Kidney (tissue), 14 donors: ENCODE results near the gene CCL7. TPM values are rescaled to one million over a fixed set of nuclear protein-coding genes. Genes with fewer than 3 reads are reported as not detected.

Experiments
- DNase-seq, 5 donors: peaks; one replicate each; pipeline ENCODE4 v3.0.0-alpha.2; 2013 to 2020
- FAIRE-seq: peaks from 2 replicates; lab custom pipeline; 2012; peaks lifted over from hg19 to GRCh38; lab: Jason Lieb, UNC
- H3K27ac ChIP-seq, 2 donors: one replicate each; pipeline ENCODE4 v1.7.0; 2013; ENCODE audit warnings: low read depth in 2 of 2, low read length in 2 of 2, inconsistent platforms in 1 of 2
- H3K27me3 ChIP-seq: one replicate; pipeline ENCODE4 v1.7.1; 2013; ENCODE audit warnings: low read length, inconsistent platforms; ENCODE audit not compliant: control insufficient read depth, insufficient read depth
- H3K36me3 ChIP-seq, 3 donors: one replicate each; pipeline versions ENCODE4 v1.7.0 to v1.7.1; 2013; ENCODE audit warnings: low read length in 3 of 3, control low read depth in 1 of 3, inconsistent platforms in 1 of 3; ENCODE audit not compliant: insufficient read depth in 3 of 3, control insufficient read depth in 2 of 3
- H3K4me1 ChIP-seq, 3 donors: one replicate each; pipeline versions ENCODE4 v1.7.0 to v1.7.1; 2013; ENCODE audit warnings: low read length in 3 of 3, inconsistent platforms in 1 of 3, low read depth in 1 of 3; ENCODE audit not compliant: control insufficient read depth in 2 of 3, insufficient read depth in 2 of 3
- H3K4me3 ChIP-seq, 3 donors: one replicate each; pipeline versions ENCODE4 v1.7.0 to v1.8.1; 2013; ENCODE audit warnings: low read length in 3 of 3, control low read depth in 1 of 3, inconsistent platforms in 1 of 3
- H3K9ac ChIP-seq, 3 donors: one replicate each; pipeline versions ENCODE4 v1.7.0 to v1.7.1; 2013; ENCODE audit warnings: low read length in 3 of 3, control low read depth in 1 of 3, inconsistent platforms in 1 of 3
- H3K9me3 ChIP-seq, 3 donors: one replicate each; pipeline versions ENCODE4 v1.7.0 to v1.7.1; 2013; ENCODE audit warnings: low read length in 3 of 3, control low read depth in 1 of 3, inconsistent platforms in 1 of 3; ENCODE audit not compliant: control insufficient read depth in 2 of 3, insufficient read depth in 1 of 3
- CTCF ChIP-seq: IDR thresholded peaks from 3 replicates; pipeline ENCODE4 v1.5.1; 2012; ENCODE audit warnings: mild to moderate bottlenecking, moderate library complexity, borderline replicate concordance; ENCODE audit not compliant: insufficient read depth; ENCODE audit errors: extremely low read depth
- intact Hi-C: fragments of 100-400 bp; cut with DNase I; formaldehyde crosslinking; loops from one replicate; pipeline ENCODE4 v1.11.1; 2022
- polyA plus RNA-seq: library from polyadenylated mRNA; stranded (reverse); fragments of 350-450 nt; fragmentation: Illumina TruSeq; extraction: RNeasy Lipid Tissue Mini Kit (QIAGEN cat#74804); gene quantifications from one replicate; pipeline ENCODE4 v1.2.3, GENCODE V29; 2014; ENCODE audit warnings: low read depth, low replicate concordance; ENCODE audit not compliant: insufficient read depth
- total RNA-seq: library from RNA; stranded (reverse); fragmentation: NEBNext Ultra II Directional; extraction: Animal tissue kit (Norgen Biotek cat#: 25700); gene quantifications from one replicate; pipeline ENCODE4 v1.2.1, GENCODE V29; 2021
- donor health status: control.
- donor health status: control.
- donor health status: control.
- donor health status: control.
- donor health status: control.
- donor health status: DM: yes; HTN: yes; CAD: no.
- donor health status: Normal renal cell carcinoma (clear cell type).

The CCL7 gene
- total and polyA plus RNA-seq, 2 donors from 2014 or later: not detected

- no peak for FAIRE-seq
- no peak for DNase-seq
- Histone ChIP-seq H3K27ac (no peak overlapping the region), H3K9me3 (no peaks in the 10 kb centered on the region), H3K4me1 (peaks cover 0 to 24% (median 21%) of the 10 kb centered on the region in 3 donors), H3K4me3 (no peak overlapping the region), H3K27me3 (no peaks in the 10 kb centered on the region), H3K36me3 (no peaks in the 10 kb centered on the region), H3K9ac (no peak overlapping the region)
- TF ChIP-seq CTCF: no peak
- intact Hi-C loops: loop anchor here (10.0 kb wide), 1 partner anchor 57 kb away; the partner anchor contains the start of gene CCL8
Measured at GRCh38 chr17:34257299-34257985, 12.6 kb upstream of the CCL7 start.

GRCh38 chr17:34257986-34258326 lies 12.1 kb upstream of the CCL7 start:
- peaks cover 0 to 19% (median 18%) of the 10 kb centered on the region in 3 donors for H3K4me1 ChIP-seq
- no peak for TF ChIP-seq CTCF
- intact Hi-C loops: loop anchor here (10.0 kb wide), 1 partner anchor 57 kb away; the partner anchor contains the start of gene CCL8
- no peaks in the 10 kb centered on the region for H3K27me3 ChIP-seq
- H3K27ac ChIP-seq: no peak overlapping the region
- H3K9me3 ChIP-seq: no peaks in the 10 kb centered on the region
- H3K36me3 ChIP-seq: no peaks in the 10 kb centered on the region
- H3K4me3 ChIP-seq: no peak overlapping the region
- DNase-seq: no peak
- no peak for FAIRE-seq
- H3K9ac ChIP-seq: no peak overlapping the region

GRCh38 chr17:34259146-34259545 lies 10.9 kb upstream of the CCL7 start:
- Histone ChIP-seq H3K4me1 (peaks cover 0 to 9% (median 7%) of the 10 kb centered on the region in 3 donors), H3K27me3 (no peaks in the 10 kb centered on the region), H3K9ac (no peak overlapping the region), H3K9me3 (no peaks in the 10 kb centered on the region), H3K4me3 (no peak overlapping the region), H3K27ac (no peak overlapping the region), H3K36me3 (no peaks in the 10 kb centered on the region)
- DNase-seq (no peak), FAIRE-seq (no peak)
- intact Hi-C loops: loop anchor here (10.0 kb wide), 1 partner anchor 56 kb away; the partner anchor contains the start of gene CCL8
- TF ChIP-seq CTCF: no peak

- intact Hi-C loops: no loop called here
- DNase-seq: no peak
- Histone ChIP-seq H3K4me3 (no peak overlapping the region), H3K27me3 (no peaks in the 10 kb centered on the region), H3K9ac (no peak overlapping the region), H3K4me1 (no peaks in the 10 kb centered on the region), H3K36me3 (no peaks in the 10 kb centered on the region), H3K27ac (no peak overlapping the region), H3K9me3 (no peaks in the 10 kb centered on the region)
- FAIRE-seq: no peak
- TF ChIP-seq CTCF: no peak
Measured at GRCh38 chr17:34260861-34261260, 9.2 kb upstream of the CCL7 start.
